SK-N-SH treated with all-trans-retinoic acid at 6 μM for 48 hours (cell line): ENCODE results near the gene ATP1B3.
A peak's percentile ranks its signal among the peaks of the same experiment; 100 is the strongest.

Experiments used
- ATAC-seq: fragments of 200-7000 bp; cut with Tn5 transposase; 3 replicates; pipeline ENCODE4 v1.9.1; 2020; ENCODE audit warnings: mild to moderate bottlenecking, moderate library complexity
- ARNTL ChIP-seq: fragments of 450-650 bp; formaldehyde crosslinking; IDR thresholded peaks from 2 replicates; pipeline ENCODE4 v1.5.0; 2020; ENCODE audit warnings: low read depth, mild to moderate bottlenecking, moderate library complexity, borderline replicate concordance
- BACH2 ChIP-seq: fragments of 250-450 bp; sonication (Bioruptor Pico); IDR thresholded peaks from 2 replicates; pipeline ENCODE4 v1.9.0; 2021; ENCODE audit warnings: mild to moderate bottlenecking, borderline replicate concordance
- CREB5 ChIP-seq: fragments of 250-450 bp; sonication (Bioruptor Pico); IDR thresholded peaks from 2 replicates; pipeline ENCODE4 v1.5.1; 2020; ENCODE audit warnings: low read depth, mild to moderate bottlenecking, moderate library complexity
- CSDC2 ChIP-seq: fragments of 250-450 bp; sonication (Bioruptor Pico); IDR thresholded peaks from 2 replicates; pipeline ENCODE4 v1.5.0; 2020; ENCODE audit warnings: mild to moderate bottlenecking, moderate library complexity
- ESRRG ChIP-seq: fragments of 250-450 bp; sonication (Bioruptor Pico); IDR thresholded peaks from 2 replicates; pipeline ENCODE4 v1.6.1; 2021; ENCODE audit warnings: mild to moderate bottlenecking
- ISL1 ChIP-seq: fragments of 250-450 bp; sonication (Bioruptor Pico); IDR thresholded peaks from 2 replicates; pipeline ENCODE4 v2.1.2; 2022; ENCODE audit warnings: mild to moderate bottlenecking, moderate library complexity
- OSR1 ChIP-seq: fragments of 250-450 bp; sonication (Bioruptor Pico); IDR thresholded peaks from 2 replicates; pipeline ENCODE4 v1.8.0; 2022; ENCODE audit warnings: moderate library complexity, mild to moderate bottlenecking, inconsistent platforms
- PATZ1 ChIP-seq: fragments of 250-450 bp; sonication (Bioruptor Pico); IDR thresholded peaks from 2 replicates; pipeline ENCODE4 v1.8.0; 2020; ENCODE audit warnings: mild to moderate bottlenecking, moderate library complexity, borderline replicate concordance
- POU6F1 ChIP-seq: fragments of 250-450 bp; sonication (Bioruptor Pico); IDR thresholded peaks from 2 replicates; pipeline ENCODE4 v1.8.0; 2021; ENCODE audit warnings: low read depth, mild to moderate bottlenecking, moderate library complexity, borderline replicate concordance
- PPARA ChIP-seq: fragments of 250-450 bp; sonication (Bioruptor Pico); IDR thresholded peaks from 2 replicates; pipeline ENCODE4 v1.5.0; 2020; ENCODE audit warnings: mild to moderate bottlenecking, borderline replicate concordance
- RARB ChIP-seq: fragments of 250-450 bp; sonication (Bioruptor Pico); IDR thresholded peaks from 2 replicates; pipeline ENCODE4 v1.8.0; 2021; ENCODE audit warnings: mild to moderate bottlenecking, moderate library complexity
- SNAI2 ChIP-seq: fragments of 250-450 bp; sonication (Bioruptor Pico); IDR thresholded peaks from 2 replicates; pipeline ENCODE4 v1.5.0; 2020; ENCODE audit warnings: mild to moderate bottlenecking, moderate library complexity
- TCF4 ChIP-seq: fragments of 250-450 bp; sonication (Bioruptor Pico); IDR thresholded peaks from 2 replicates; pipeline ENCODE4 v1.8.0; 2021; ENCODE audit warnings: mild to moderate bottlenecking, moderate library complexity, borderline replicate concordance
- TOX ChIP-seq: fragments of 250-450 bp; sonication (Bioruptor Pico); IDR thresholded peaks from 2 replicates; pipeline ENCODE4 v1.8.0; 2021; ENCODE audit warnings: mild to moderate bottlenecking, moderate library complexity, borderline replicate concordance
- TSHZ2 ChIP-seq: fragments of 250-450 bp; sonication (Bioruptor Pico); IDR thresholded peaks from 2 replicates; pipeline ENCODE4 v1.5.0; 2020; ENCODE audit warnings: mild to moderate bottlenecking, moderate library complexity
- ZC3H10 ChIP-seq: fragments of 250-450 bp; sonication (Bioruptor Pico); IDR thresholded peaks from 2 replicates; pipeline ENCODE4 v1.5.1; 2021; ENCODE audit warnings: mild to moderate bottlenecking, moderate library complexity
- ZFP3 ChIP-seq: fragments of 250-450 bp; sonication (Bioruptor Pico); IDR thresholded peaks from 2 replicates; pipeline ENCODE4 v1.5.0; 2020; ENCODE audit warnings: mild to moderate bottlenecking, moderate library complexity
- ZFP30 ChIP-seq: fragments of 450-650 bp; formaldehyde crosslinking; IDR thresholded peaks from 2 replicates; pipeline ENCODE4 v1.5.0; 2022; ENCODE audit warnings: mild to moderate bottlenecking, moderate library complexity
- ZNF565 ChIP-seq: fragments of 450-650 bp; formaldehyde crosslinking; conservative IDR thresholded peaks from 2 replicates; pipeline ENCODE4 v1.5.0; 2020; ENCODE audit warnings: low read depth, mild to moderate bottlenecking, moderate library complexity
- ZNF70 ChIP-seq: fragments of 450-650 bp; formaldehyde crosslinking; IDR thresholded peaks from 2 replicates; pipeline ENCODE4 v1.5.0; 2020; ENCODE audit warnings: mild to moderate bottlenecking, moderate library complexity
- ZNF8 ChIP-seq: fragments of 450-650 bp; formaldehyde crosslinking; IDR thresholded peaks from 2 replicates; pipeline ENCODE4 v1.5.0; 2020; ENCODE audit warnings: mild to moderate bottlenecking, moderate library complexity
- TF ChIP-seq, protein P1 (sequence below): fragments of 250-450 bp; sonication (Bioruptor Pico); IDR thresholded peaks from 2 replicates; pipeline ENCODE4 v1.5.1; 2021; ENCODE audit warnings: mild to moderate bottlenecking, moderate library complexity

ATP1B3 gene

DNA sequence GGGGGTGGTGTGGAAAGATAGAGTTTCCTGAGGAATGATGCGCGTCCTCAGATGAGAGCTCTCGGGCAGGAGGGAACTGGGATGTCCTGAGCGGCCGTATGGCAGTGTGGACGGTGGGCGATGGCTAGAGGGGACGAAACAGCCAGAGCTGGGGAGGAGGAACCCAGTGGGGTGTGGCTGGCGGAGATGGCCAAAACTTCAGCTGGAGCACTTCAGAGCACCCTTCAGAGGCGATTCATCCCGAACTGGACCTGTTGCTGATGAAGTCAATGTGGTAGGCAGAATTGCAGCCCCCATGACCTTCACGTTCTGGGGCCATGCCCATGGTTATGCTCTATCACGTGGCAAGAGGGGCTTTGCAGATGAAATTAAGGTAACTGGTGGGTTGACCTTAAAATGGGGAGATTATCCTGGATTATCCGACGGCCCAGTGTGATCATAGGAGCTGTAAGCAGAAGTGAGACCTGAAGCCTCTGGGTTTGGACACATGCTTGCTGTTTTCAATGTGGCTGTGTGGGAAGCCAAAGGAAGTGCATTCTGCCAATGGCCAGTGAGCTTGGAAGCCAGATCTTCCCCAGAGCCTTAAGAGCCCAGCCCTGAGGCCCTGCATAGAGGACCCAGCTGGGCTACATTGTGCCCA is 52.3 kb downstream of the ATP1B3 start (continued):
- TF ChIP-seq, protein P1, sequence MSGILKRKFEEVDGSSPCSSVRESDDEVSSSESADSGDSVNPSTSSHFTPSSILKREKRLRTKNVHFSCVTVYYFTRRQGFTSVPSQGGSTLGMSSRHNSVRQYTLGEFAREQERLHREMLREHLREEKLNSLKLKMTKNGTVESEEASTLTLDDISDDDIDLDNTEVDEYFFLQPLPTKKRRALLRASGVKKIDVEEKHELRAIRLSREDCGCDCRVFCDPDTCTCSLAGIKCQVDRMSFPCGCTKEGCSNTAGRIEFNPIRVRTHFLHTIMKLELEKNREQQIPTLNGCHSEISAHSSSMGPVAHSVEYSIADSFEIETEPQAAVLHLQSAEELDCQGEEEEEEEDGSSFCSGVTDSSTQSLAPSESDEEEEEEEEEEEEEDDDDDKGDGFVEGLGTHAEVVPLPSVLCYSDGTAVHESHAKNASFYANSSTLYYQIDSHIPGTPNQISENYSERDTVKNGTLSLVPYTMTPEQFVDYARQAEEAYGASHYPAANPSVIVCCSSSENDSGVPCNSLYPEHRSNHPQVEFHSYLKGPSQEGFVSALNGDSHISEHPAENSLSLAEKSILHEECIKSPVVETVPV (CRISPR knock-in tag) = no peak
- TF ChIP-seq, all 23 proteins: peak for 0

GRCh38 chr3:141929341-141929995 is 53.0 kb downstream of the ATP1B3 start:
- TF ChIP-seq ZNF70 (CRISPR knock-in tag) (no peak), ZC3H10 (CRISPR knock-in tag) (no peak), POU6F1 (CRISPR knock-in tag) (no peak), TOX (CRISPR knock-in tag) (no peak), ZNF8 (CRISPR knock-in tag) (no peak), TCF4 (CRISPR knock-in tag) (no peak)
- ATAC-seq = no peak

- peak; percentile 18; the same call in 1 of the 3 replicates for ATAC-seq
- TF ChIP-seq TSHZ2 (CRISPR knock-in tag) = no peak
- no peak for TF ChIP-seq OSR1 (CRISPR knock-in tag)
- TF ChIP-seq ZC3H10 (CRISPR knock-in tag) = no peak
- TF ChIP-seq, protein P1 (CRISPR knock-in tag) = no peak
- no peak for TF ChIP-seq TOX (CRISPR knock-in tag)
- TF ChIP-seq ISL1 (CRISPR knock-in tag) = no peak
- TF ChIP-seq ZNF565 (CRISPR knock-in tag) = no peak
- no peak for TF ChIP-seq ARNTL
- no peak for TF ChIP-seq PATZ1 (CRISPR knock-in tag)
- no peak for TF ChIP-seq ZFP30 (CRISPR knock-in tag)
- TF ChIP-seq POU6F1 (CRISPR knock-in tag) = no peak
- no peak for TF ChIP-seq CREB5
- no peak for TF ChIP-seq ZNF8 (CRISPR knock-in tag)
- TF ChIP-seq ESRRG (CRISPR knock-in tag) = no peak
- TF ChIP-seq CSDC2 = no peak
- TF ChIP-seq RARB (CRISPR knock-in tag) = no peak
- no peak for TF ChIP-seq PPARA (CRISPR knock-in tag)
- no peak for TF ChIP-seq SNAI2
- TF ChIP-seq BACH2 (CRISPR knock-in tag) = no peak
- TF ChIP-seq ZFP3 (CRISPR knock-in tag) = no peak
- TF ChIP-seq, all 23 proteins: peak for 0
Measured at GRCh38 chr3:141930801-141931200, 54.4 kb downstream of the ATP1B3 start.
